NOMO-1 treated with dmso at 0.1 percent for 144 hours (cell line): Measurements from ENCODE around the gene FGFR2.
"Not testable (repeated sequence)": the region's sequence is repeated elsewhere in the genome, so short reads cannot be mapped to it uniquely, and the experiment has no call there.

ENCODE experiments used
- DNase-seq: peaks from one replicate; lab custom pipeline; 2025; ENCODE audit not compliant: unreplicated experiment; lab: John Stamatoyannopoulos, UW

Gene FGFR2

DNA sequence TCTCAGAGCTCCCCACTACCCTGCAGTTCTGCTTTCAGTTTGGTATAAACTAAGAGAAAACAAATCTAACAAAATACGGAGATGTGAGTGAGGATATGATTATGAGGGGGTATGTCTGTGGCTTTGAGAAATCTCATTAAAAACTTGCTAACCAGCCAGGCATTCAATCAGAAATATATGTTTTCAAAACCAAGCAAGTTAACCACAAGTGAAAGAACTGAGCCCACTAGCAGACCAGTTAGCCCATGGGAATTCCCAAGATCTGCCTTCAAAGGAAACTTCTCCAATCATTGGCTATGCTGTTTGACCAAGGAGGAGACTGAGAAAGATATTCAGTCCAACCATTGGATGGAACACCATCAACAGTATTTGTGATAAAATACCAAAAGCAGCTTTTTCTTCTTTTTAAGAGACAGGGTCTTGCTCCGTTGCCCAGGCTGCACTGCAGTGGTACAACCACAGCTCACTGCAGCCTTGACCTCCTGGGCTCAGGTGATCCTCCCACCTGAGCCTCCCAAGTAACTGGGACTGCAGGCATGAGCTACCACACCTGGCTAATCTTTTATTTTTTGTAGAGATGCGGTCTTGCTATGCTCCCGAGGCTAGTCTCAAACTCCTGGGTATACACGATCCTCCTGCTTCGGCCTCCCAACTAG is 41.2 kb downstream of the FGFR2 start:
- no peak for DNase-seq

DNA sequence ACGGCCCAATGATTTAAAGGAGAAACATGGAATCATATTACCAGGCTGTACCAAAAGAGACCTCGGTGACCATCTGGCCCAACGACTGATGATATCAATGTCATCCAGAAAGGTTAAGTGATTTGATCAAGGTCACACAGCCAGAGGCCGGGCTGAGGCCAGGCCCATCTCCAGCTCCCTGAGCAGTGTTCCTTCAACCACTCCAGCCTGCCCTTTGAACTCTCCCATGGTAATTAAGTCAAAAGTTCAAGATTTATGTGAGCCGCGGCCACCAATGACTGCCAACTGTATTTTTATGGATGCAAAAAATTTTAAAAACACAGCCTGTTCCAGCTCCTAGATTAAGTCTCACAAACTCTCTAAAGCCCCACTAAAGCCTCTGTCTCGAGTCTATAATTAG is 41.8 kb downstream of the FGFR2 start:
- DNase-seq, result no peak

- not testable (repeated sequence) for DNase-seq
Observed at GRCh38 chr10:121554916-121555315, 43.3 kb downstream of the FGFR2 start.

- no peak for DNase-seq
Observed at GRCh38 chr10:121553511-121554264, 44.6 kb downstream of the FGFR2 start.

DNA sequence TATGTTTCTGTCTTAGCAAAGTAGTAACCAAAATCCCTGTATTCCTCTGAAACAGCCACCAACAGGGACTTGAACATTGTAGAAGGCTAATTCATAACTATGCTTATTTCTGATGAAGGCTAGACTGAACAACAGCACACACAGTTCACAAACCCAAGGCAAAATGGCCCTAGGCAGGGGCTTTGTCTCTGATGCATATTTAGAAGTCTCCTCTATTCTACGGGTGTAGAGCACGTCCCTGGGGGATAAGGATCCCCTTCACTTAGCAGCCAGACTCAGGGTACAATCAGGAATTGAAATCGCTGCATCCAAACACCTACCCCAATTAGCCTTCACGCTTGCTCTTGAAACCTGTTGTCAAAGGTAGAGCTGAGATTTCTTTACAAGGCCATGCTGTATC is 45.5 kb downstream of the FGFR2 start:
- no peak for DNase-seq

DNA sequence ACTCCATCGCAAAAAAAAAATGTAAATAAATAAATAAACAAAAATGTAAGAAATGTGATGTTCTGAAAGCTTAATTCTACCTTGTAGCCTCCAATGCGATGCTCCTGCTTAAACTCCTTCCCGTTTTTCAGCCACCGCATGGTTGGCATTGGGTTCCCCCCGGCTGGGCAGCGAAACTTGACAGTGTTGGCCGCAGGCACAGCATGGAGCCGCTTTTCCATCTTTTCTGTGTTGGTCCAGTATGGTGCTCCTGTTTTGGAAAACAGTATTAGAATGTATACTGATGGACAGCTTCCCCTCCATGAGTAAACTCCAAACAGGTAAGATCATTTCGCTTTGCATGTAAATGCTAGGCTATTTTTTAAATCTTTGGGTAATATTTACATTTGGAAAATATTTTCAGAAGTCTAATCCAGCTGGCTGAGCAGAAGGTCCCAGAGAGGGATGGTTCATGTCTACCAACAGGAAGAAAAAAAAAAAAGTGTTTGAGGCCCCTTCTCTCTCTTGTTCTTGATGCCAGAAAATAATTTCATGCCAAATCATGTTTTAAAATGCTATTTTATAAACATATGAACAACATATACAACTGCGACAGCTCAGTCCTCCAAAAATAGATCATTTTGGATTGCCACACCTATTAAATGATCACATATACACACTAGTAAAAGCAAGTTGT is 46.9 kb downstream of the FGFR2 start:
- DNase-seq, result no peak

DNA sequence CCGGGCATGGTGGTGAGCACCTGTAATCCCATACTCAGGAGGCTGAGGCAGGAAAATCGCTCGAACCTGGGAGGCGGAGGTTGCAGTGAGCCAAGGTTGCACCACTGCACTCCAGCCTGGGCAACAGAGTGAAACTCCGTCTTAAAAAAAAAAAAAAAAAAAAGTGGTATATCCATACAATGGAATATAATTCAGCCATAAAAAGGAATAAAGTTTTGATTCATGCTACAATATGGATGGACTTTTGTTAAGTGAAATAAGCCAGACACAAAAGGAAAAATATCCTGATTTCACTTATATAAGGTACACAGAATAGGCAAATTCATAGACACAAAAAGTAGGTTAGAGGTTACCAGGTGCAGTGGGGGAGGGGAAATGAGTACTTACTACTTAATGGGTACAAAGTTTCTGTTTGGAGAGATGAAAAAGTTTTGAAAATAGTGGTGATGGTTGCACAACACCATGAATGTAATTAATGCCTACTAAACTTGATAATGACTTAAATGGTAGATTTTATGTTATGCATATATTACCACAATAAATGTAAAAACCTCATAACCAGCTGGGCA is 53.9 kb downstream of the FGFR2 start:
- DNase-seq, result no peak

GRCh38 chr10:121543545-121543944 is 54.7 kb downstream of the FGFR2 start:
- no peak for DNase-seq

GRCh38 chr10:121541450-121542120 is 56.7 kb downstream of the FGFR2 start:
- DNase-seq, result no peak

DNA sequence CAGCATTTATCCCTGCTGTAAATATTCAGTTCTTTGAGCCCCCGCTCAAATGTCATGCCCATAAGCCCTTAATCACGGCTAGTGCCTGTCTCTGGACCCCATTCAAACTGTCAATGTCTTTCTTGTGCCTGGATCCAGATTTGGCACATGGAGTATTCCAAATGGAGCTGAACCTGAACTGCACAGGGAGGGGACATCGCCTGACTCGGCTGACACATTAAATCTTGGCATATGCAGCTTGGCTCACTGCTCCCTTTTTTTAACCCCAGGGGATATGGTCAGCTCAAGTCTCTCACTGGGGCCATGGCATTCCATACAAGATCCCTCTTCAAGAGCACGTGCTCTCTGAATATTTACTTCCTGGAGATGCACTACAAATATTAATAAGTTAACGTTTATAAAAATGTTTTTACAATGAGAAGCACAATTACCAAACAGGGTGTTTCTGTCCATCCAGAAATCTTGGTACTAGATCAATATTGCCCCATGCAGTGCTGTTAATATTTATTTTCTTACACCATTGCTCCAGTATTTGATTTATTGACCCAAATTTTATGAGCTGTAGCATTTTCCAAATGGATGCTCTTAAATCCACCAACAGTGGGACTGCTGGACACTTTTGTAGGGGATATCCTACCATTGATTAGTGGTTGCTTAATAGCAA is 57.4 kb downstream of the FGFR2 start:
- no peak for DNase-seq

- DNase-seq, result no peak
Observed at GRCh38 chr10:121539786-121540185, 58.5 kb downstream of the FGFR2 start.

- DNase-seq, result no peak
Observed at GRCh38 chr10:121536310-121536913, 61.8 kb downstream of the FGFR2 start.

DNA sequence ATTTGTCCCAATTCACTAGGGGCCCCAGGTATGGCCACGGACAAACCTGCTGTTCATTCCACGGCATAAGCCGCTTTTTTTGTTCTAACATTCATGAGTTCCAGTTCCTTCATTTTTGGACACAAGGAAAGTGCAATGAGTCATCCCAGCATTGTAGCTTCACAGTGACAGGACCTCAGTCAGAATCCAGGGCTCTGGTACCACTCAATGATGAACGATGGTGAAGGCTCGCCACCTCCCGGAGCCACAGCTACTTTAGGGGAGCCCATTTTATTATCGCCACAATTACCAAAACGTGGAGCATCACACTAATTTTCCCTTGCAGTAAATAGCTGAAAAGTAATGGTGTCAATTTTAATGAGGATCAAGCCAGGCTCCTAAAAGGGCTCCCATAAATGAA is 62.9 kb downstream of the FGFR2 start:
- DNase-seq, result no peak

DNA sequence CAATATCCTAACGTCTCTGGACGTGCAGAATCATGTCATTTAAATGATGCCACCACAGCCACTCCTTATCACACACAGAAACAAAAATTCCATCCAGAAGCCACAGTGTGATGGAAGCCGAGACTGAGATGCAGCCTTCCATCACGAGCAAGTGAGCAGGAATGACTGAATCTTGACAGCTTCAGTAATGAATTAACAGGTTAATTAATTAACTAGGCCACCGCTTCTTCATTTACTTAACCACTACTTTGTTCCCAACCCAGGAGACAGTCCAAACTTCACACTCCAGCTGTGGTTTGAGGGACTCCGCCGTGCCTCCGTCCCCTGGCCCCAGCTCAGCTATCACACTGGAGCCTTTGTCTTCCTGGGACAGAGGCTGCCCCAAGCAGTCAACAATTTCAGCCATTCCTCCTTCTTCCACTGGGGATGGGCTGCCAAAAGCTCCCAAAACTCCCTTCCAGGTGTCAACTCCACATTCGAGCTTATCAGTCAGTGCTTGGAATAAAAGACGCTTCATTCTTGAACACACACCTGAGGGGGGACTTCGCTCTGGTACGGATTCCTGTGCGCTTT is 65.9 kb downstream of the FGFR2 start:
- DNase-seq, result no peak

- DNase-seq, result no peak
Observed at GRCh38 chr10:121531830-121532178, 66.4 kb downstream of the FGFR2 start.

DNA sequence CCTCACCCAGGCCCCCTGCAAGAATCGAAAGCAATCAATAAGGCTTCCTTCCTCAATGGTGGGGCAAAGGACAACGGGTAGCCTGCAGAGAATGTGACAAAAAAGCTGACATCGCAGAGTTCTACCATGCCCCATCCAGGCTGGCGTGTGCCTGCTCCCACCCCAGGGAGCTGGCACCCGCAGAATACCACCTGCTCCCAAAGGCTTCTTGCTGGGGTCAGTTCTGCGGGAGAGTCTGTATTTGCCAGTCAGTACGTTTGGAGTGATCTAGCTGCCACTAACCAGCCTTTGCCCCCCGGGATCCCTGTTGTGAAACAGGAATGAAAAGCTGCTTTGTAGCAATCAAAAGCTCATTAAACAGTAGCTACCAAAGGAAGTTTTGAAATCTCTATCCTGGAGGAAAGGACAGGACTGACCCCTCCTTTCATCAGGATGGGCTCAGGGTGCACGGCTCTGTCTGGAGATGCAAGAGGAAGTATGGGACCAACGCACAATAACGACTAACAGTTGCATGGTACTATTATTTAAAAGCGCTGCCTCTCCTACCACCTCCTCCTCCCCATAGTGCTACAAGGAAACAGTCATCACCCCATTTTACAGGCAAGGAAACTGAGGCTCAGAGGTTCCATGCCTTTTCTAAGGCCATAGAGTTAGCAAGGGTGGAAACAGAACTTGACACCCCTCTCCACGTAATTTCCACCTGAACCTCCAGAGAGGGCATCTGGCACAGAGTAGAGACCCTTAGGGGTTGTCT is 67.0 kb downstream of the FGFR2 start:
- DNase-seq, result no peak

- no peak for DNase-seq
Observed at GRCh38 chr10:121530481-121531075, 67.7 kb downstream of the FGFR2 start.

DNA sequence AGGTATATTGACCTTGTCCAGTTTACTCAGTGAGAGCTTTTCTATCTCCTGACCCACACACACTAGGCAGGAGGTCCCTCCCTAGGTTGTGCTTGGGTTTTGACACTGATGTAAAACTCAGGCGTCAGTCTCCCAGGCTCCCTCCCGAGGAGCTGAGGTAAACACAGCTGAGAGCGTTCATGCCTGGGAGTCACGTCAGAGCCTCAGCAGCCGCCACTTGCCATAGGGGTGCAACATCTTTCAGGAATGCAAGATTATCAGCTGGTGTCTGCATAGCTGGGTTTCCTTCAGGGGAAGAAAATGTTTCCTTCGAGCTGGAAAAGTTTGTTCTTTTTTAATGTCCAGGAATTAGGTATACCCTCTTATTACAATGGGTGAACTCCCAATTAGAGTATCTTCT is 70.6 kb downstream of the FGFR2 start:
- no peak for DNase-seq

DNA sequence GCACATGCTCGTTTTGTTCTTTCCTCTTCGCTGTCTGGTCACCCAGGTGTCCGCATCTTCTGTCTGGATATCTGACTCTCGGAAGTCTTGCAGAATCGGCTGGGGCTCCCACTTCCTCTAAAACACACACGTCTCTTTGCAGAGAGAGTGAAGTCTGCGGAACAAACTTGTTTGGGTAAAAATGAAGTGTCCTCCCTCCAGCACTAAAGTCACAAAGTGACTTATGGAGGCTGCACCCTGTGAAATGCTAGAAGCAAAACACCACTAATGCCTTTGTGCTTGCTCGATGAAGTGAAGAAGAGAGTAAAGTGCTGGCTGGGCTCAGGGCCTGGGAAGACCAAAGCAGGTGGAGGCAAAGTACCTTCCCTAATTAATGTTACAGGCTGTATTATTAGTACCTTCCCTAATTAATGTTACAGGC is 71.4 kb downstream of the FGFR2 start:
- peak; percentile 62 for DNase-seq
